ENCODE data around the gene EXOSC5. TPM values are rescaled to one million over a fixed set of nuclear protein-coding genes. Genes with fewer than 3 reads are reported as not detected.

EXOSC5 gene
- total RNA-seq, 1 donor from 2014 or later: 15.4 TPM

GRCh38 chr19:41353466-41354342 is 43.5 kb downstream of the EXOSC5 start, which contains the start of gene TGFB1:
TGFB1 (minus strand) TSS chr19:41353922; CDS start chr19:41353044, 878 bp downstream.
- peak within 1 kb of the TSS; percentile 34 for H3K27ac Mint-ChIP-seq
- H3K4me3 Mint-ChIP-seq (ENCODE audit: low read depth): peak within 1 kb of the TSS; percentile 80
- TF ChIP-seq CTCF (IDR thresholded peaks at IDR 0.05; ENCODE audit: unreplicated experiment): peak; percentile 93
- peaks cover 52% of the 10 kb centered on the region for H3K27me3 Mint-ChIP-seq
- no peaks in the 10 kb centered on the region for H3K36me3 Mint-ChIP-seq (ENCODE audit: insufficient read depth)
- DNase-seq (ENCODE audit: low spot score, unreplicated experiment): peak; percentile 66
- peaks cover 14% of the 10 kb centered on the region for H3K4me1 Mint-ChIP-seq (ENCODE audit: low read depth)
- H3K9me3 Mint-ChIP-seq (ENCODE audit: low read depth): no peaks in the 10 kb centered on the region

- no peaks in the 10 kb centered on the region for H3K9me3 Mint-ChIP-seq (ENCODE audit: low read depth)
- peak; percentile 52 for TF ChIP-seq CTCF (IDR thresholded peaks at IDR 0.05; ENCODE audit: unreplicated experiment)
- H3K27ac Mint-ChIP-seq: peak overlapping the region; percentile 76
- peak overlapping the region; percentile 80 for H3K4me3 Mint-ChIP-seq (ENCODE audit: low read depth)
- peaks cover 52% of the 10 kb centered on the region for H3K27me3 Mint-ChIP-seq
- H3K36me3 Mint-ChIP-seq (ENCODE audit: insufficient read depth): no peaks in the 10 kb centered on the region
- DNase-seq (ENCODE audit: low spot score, unreplicated experiment): peak; percentile 41
- peaks cover 14% of the 10 kb centered on the region for H3K4me1 Mint-ChIP-seq (ENCODE audit: low read depth)
Observed at GRCh38 chr19:41352609-41353465, 44.3 kb downstream of the EXOSC5 start.

- TF ChIP-seq CTCF (IDR thresholded peaks at IDR 0.05; ENCODE audit: unreplicated experiment): no peak
- no peaks in the 10 kb centered on the region for H3K9me3 Mint-ChIP-seq (ENCODE audit: low read depth)
Observed at GRCh38 chr19:41352279-41352608, 44.9 kb downstream of the EXOSC5 start.

GRCh38 chr19:41351339-41352245 is 45.6 kb downstream of the EXOSC5 start:
- H3K4me3 Mint-ChIP-seq (ENCODE audit: low read depth): peak overlapping the region; percentile 80
- no peak for DNase-seq (ENCODE audit: low spot score, unreplicated experiment)
- no peak for TF ChIP-seq CTCF (IDR thresholded peaks at IDR 0.05; ENCODE audit: unreplicated experiment)
- H3K36me3 Mint-ChIP-seq (ENCODE audit: insufficient read depth): no peaks in the 10 kb centered on the region
- no peak overlapping the region for H3K27ac Mint-ChIP-seq
- H3K9me3 Mint-ChIP-seq (ENCODE audit: low read depth): no peaks in the 10 kb centered on the region
- H3K27me3 Mint-ChIP-seq: peaks cover 52% of the 10 kb centered on the region
- peaks cover 14% of the 10 kb centered on the region for H3K4me1 Mint-ChIP-seq (ENCODE audit: low read depth)

More at GRCh38 chr19:41352279-41352608, 44.9 kb downstream of the EXOSC5 start:
- Mint-ChIP-seq H3K27me3 (peaks cover 52% of the 10 kb centered on the region), H3K36me3 (ENCODE audit: insufficient read depth) (no peaks in the 10 kb centered on the region), H3K4me3 (ENCODE audit: low read depth) (peak overlapping the region; percentile 80), H3K4me1 (ENCODE audit: low read depth) (peaks cover 14% of the 10 kb centered on the region), H3K27ac (peak overlapping the region; percentile 76)
- no peak for DNase-seq (ENCODE audit: low spot score, unreplicated experiment)

Measured in progenitor cell of endocrine pancreas (in vitro differentiated cells).